Ammon's horn (tissue), 1 donor: Measurements from ENCODE around the gene CACNA1C.

Experiments used
- DNase-seq: peaks from one replicate; pipeline ENCODE4 v3.0.0-alpha.2; 2016; ENCODE audit warnings: low spot score

Gene CACNA1C

GRCh38 chr12:2553388-2554126 is 500.8 kb downstream of the CACNA1C start:
- no peak for DNase-seq

GRCh38 chr12:2555487-2556082 is 502.8 kb downstream of the CACNA1C start:
- no peak for DNase-seq

GRCh38 chr12:2557597-2557996 is 504.8 kb downstream of the CACNA1C start:
- DNase-seq: no peak

- no peak for DNase-seq
These were observed 507.1 kb downstream of the CACNA1C start for GRCh38 chr12:2559931-2560330.

- DNase-seq: no peak
These were observed 507.6 kb downstream of the CACNA1C start for GRCh38 chr12:2560356-2560755.

GRCh38 chr12:2561367-2561766 is 508.6 kb downstream of the CACNA1C start:
- DNase-seq: no peak

- no peak for DNase-seq
These were observed 509.6 kb downstream of the CACNA1C start for GRCh38 chr12:2562400-2562799.

- no peak for DNase-seq
These were observed 510.9 kb downstream of the CACNA1C start for GRCh38 chr12:2563709-2564108.

GRCh38 chr12:2566161-2566560 is 513.4 kb downstream of the CACNA1C start:
- DNase-seq: no peak

GRCh38 chr12:2567711-2568110 is 514.9 kb downstream of the CACNA1C start:
- DNase-seq: no peak

- no peak for DNase-seq
These were observed 517.8 kb downstream of the CACNA1C start for GRCh38 chr12:2570562-2570961.

- no peak for DNase-seq
These were observed 521.7 kb downstream of the CACNA1C start for GRCh38 chr12:2574355-2574935.

GRCh38 chr12:2575245-2575644 is 522.5 kb downstream of the CACNA1C start:
- DNase-seq: no peak

GRCh38 chr12:2578211-2578610 is 525.4 kb downstream of the CACNA1C start:
- no peak for DNase-seq

GRCh38 chr12:2578772-2579171 is 526.0 kb downstream of the CACNA1C start:
- no peak for DNase-seq

- no peak for DNase-seq
These were observed 528.0 kb downstream of the CACNA1C start for GRCh38 chr12:2580821-2581220.

GRCh38 chr12:2581293-2582045 is 528.7 kb downstream of the CACNA1C start:
- no peak for DNase-seq

GRCh38 chr12:2582631-2583030 is 529.8 kb downstream of the CACNA1C start:
- no peak for DNase-seq

GRCh38 chr12:2583091-2583497 is 530.3 kb downstream of the CACNA1C start:
- peak; percentile 63 for DNase-seq

GRCh38 chr12:2583642-2584401 is 531.0 kb downstream of the CACNA1C start:
- no peak for DNase-seq

GRCh38 chr12:2586156-2587038 is 533.6 kb downstream of the CACNA1C start:
- DNase-seq: no peak
